ENCODE measurements around the gene ITGB2. TPM values are rescaled to one million over a fixed set of nuclear protein-coding genes. Genes with fewer than 3 reads are reported as not detected.

The ITGB2 gene
- total RNA-seq, 1 donor from 2014 or later: 11.5 TPM

GRCh38 chr21:44845418-44846223, 75.1 kb downstream of the ITGB2 start:
- intact Hi-C loops (cut with DNase I): no loop called here
- peak; percentile 87 for DNase-seq (ENCODE audit: low spot score)

DNA sequence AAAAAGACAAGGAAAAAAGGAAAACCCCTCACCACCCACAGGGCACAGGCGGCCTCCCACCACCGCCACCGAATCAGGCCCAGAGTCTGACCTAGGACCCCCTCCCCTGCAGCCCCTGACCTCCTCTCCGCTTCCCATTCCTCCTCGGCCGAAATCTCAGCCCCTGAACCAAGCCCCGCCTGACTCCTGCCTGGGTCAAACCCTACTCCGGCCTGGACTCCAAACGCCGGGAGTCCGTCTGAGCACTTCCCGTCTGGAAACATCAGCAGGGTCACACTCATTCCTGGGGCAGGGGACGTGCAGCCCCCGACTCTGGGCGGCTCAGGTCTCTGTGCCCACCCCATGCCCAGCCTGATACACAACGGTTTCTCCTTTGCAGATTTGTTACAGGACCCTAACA, 76.4 kb downstream of the ITGB2 start:
- no peak for DNase-seq (ENCODE audit: low spot score)
- intact Hi-C loops (cut with DNase I): no loop called here

DNA sequence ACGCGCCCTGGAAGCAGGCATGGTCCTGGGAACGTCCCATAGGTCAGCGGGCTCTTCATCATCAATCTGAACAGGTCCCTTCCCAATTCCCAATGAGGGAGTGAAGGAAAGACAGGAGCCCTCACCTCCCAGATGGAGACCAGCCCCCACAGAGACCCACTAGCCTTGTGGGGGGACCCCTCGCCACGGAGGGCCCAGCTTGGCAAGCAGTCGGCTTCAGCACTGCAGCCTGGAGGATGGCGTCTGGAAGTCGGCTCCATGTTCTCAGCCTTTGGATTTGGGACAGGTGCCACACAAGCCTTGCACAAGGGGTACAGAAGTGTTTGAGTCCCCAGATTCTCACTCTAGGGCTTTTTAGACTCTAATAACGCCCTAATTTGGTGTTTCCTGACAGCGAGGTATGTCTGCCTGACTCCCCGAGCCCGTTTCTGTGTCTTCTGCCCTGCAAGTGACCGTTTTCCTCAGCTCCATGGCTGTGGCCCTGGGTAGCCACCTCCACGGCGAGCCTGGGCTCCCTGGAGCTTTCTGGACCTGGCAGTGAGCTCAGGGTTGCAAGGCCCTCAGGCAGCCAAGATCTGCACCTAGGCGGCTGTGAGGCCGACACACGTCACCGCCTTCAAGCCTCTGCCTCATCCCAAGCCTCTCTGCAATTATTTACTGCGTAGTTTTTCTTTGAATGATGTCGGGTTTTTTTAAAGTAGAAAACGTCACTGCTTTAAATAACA, 77.8 kb downstream of the ITGB2 start:
- no peak for DNase-seq (ENCODE audit: low spot score)
- intact Hi-C loops (cut with DNase I): no loop called here

- DNase-seq (ENCODE audit: low spot score): no peak
- intact Hi-C loops (cut with DNase I): no loop called here
Observed at GRCh38 chr21:44842087-44842486, 78.6 kb downstream of the ITGB2 start.

- DNase-seq (ENCODE audit: low spot score): no peak
Observed at GRCh38 chr21:44840771-44841170, 79.9 kb downstream of the ITGB2 start.

DNA sequence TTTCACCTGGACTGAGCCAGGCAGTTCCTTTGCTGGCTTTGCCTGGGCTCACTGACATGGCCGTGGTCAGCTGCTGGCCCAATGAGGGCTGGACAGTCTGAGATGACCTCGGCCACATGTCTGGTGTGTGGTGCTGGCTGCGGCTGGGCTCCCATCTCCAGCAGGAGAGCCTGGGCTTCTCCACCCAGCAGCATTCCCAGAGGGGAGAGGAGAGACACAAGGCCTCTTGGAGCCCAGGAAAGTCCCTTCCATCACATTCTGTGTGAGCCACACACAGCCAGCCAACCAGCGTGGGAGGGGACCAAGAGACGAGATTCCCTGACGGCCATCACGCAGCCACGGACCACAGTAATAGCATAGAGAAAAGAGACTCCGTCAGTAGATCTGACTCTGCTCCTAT, 81.7 kb downstream of the ITGB2 start:
- DNase-seq (ENCODE audit: low spot score): no peak
- intact Hi-C loops (cut with DNase I): no loop called here

More at GRCh38 chr21:44840771-44841170, 79.9 kb downstream of the ITGB2 start:
- intact Hi-C loops (cut with DNase I): no loop called here

DNA sequence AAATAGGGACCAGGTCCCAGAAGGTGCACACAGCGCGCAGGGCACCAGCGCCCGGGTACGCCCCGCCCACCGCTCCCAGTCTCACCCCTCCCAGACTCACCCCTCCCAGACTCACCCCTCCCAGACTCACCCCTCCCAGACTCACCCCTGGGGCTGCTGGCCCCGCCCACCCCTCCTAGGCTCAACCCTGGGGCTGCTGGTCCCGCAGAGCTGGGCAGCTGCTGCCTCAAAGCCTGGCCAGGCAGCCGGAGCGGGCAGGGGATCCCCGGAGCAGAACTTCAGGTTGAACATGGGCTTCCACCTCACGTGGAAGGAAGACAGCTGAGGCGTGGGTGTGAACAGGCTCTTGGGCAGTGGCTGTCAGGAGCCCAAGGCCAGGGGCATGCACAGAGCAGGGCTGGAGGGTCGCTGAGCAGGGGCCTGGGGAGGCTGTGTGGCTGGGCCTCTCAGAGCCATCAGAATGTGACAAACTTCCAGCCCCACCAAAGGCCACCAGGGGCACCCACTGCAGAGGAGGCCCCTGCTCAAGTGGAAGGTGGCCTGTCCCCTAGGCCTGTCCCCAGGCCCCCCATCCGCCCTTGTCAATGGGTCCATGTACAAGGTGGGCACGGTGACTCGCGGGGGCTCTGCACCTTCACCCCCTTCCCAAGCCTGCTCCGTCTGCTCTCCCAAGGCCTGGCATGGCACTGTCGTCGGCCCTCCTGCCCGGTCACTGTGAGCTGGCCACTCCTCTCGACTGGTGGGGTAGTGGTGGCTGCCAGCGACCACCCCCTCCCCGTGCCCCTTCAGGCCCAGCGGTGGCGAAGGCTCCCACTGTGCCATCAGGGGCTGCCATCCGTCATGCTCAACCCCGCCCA, 82.4 kb downstream of the ITGB2 start:
- DNase-seq (ENCODE audit: low spot score): no peak
- intact Hi-C loops (cut with DNase I): no loop called here

DNA sequence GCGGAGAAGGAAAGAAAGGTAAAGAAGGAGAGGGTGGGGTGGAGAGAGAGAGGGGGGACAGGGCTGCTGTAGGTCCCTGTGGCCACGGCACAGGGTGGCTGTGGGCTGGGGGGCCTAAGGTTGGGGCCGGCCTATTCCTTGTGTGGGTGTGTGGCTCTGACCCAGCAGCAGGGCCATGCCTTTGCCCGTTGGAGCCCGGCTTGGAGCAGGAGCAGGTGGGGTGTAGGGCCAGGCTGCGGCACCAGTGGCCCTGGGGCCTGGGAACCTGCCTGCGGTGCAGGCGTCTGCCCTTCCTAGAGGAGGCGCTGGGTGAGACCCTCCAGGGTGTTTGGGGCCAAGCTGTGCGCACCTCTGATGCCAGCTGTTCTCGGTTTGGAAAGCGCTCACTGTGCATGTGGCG, 83.2 kb downstream of the ITGB2 start:
- intact Hi-C loops (cut with DNase I): no loop called here
- no peak for DNase-seq (ENCODE audit: low spot score)

DNA sequence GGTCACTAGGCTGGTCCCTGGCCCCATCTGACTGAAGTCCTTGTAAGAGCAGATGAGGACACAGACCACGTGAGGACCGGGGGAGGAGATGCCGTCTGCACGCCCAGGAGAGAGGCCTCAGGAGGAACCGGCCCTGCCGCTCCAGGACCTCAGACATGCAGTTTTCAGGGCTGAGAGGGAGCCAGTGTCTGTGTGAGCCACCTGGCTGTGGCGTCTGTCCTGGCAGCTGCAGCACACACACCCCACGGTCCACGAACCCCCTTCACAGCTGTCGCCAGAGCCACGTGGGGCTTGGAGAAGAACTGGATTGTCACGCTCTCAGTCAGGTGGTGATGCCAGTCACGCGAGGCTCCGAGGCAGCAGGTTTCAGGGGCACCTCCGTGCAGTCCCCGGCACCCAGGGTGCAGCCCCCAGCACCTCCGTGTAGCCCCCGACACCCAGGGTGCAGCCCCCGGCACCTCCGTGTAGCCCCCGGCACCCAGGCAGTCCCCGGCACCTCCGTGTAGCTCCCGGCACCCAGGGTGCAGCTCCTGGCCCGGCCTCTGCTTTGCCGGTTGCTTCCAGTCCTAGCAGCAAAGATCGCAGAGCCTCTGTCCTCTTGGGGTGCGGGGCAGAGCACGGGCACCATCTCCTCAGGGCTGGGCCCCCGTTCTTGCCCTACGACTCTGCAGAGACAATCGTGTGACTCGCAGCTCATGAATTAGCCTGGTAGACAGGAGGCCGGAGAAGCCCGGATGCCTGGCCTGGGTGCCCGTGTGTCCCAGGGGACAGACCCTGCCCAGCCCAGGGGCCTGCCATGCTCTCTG, 83.8 kb downstream of the ITGB2 start:
- DNase-seq (ENCODE audit: low spot score): no peak
- intact Hi-C loops (cut with DNase I): no loop called here

DNA sequence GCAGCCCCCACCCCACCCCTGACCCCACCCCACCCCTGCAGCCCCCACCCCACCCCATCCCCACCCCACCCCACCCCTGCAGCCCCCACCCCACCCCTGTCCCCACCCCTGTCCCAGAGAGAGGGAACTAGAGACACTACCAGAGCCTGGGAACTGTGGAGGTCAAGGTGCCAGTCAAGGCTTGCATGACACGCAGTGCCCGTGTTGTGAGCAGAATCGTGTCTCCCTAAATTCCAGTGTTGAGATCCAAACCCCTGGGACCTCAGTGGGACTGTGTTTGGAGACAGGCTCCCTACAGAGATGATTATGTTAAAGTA, 84.4 kb downstream of the ITGB2 start:
- no peak for DNase-seq (ENCODE audit: low spot score)
- intact Hi-C loops (cut with DNase I): no loop called here

Other genes with a start within 250 kb of the ITGB2 start
- gene KRTAP12-1, start 238.7 kb downstream of the ITGB2 start, total RNA-seq: not detected
- gene KRTAP10-12, start 223.7 kb downstream of the ITGB2 start, total RNA-seq: not detected
- gene TSPEAR, start 209.3 kb downstream of the ITGB2 start, total RNA-seq: not detected
- 69.7 TPM for gene UBE2G2, start 119.1 kb downstream of the ITGB2 start, total RNA-seq
- gene SUMO3, start 102.8 kb downstream of the ITGB2 start, total RNA-seq: 66.0 TPM
- 194 TPM for gene PTTG1IP, start 47.2 kb downstream of the ITGB2 start, total RNA-seq
- 35.8 TPM for gene SLX9, start 19.1 kb upstream of the ITGB2 start, total RNA-seq
- gene ADARB1, start 153.7 kb upstream of the ITGB2 start, total RNA-seq: 13.7 TPM